HG02642 (cell line): ENCODE data around the gene VPS54.

Experiments
- ATAC-seq: cut with Tn5 transposase; IDR thresholded peaks from one replicate; pipeline ENCODE4 v1.9.1; 2021; ENCODE audit warnings: mild to moderate bottlenecking; ENCODE audit not compliant: unreplicated experiment, poor library complexity

VPS54 gene

DNA sequence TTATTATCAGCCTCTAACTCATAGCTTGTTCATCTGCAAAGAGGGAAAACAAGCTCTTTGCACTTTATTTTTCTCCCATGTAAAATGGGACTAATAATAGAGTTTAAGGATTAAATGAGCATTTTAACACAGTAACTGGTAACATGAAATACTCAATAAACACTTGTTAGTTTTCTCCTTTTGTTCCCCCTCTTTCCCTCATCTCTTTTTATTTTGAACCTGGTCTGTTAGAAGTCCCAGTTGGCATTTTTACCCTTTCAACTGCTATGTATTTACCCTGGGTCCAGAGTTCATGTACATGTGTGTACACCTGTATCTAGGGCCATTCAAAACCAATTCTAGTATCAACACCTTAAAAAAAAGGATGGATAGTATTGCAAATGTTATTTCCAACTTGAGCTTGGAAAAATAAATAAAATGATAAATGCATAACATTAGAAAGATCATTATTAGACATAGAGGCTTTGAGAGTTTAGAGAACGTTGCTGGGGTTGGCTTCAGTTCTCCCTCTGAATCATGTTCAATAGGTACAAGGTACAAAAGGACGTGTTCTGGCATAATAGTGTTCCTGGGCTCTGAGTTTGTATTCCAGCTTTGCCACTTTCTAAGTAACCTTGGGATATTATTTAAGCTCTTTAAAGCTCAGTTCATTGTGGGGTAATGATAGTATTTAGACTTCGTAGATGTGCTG, 5.2 kb upstream of the VPS54 start:
- no peak for ATAC-seq

- no peak for ATAC-seq
These were observed 4.4 kb upstream of the VPS54 start for GRCh38 chr2:64023485-64024258.

DNA sequence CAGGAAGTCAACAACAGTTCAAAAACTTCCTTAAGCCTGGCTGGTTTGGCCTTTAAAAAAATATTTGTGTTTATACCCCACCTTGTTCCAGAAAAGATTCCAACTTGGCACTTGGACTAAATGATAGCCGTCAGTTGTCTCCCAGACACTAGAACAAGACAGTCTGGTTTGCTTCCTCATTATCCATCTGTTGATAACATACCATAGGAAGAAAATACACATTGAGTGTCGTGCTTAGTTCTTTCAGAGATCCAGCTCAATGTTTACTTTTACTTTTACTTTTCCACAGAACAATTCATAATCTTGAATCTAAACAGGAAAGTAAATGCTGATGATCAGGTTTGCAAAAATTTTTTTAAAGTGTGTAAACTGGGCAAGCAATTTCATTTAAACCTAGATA, 2.4 kb upstream of the VPS54 start:
- no peak for ATAC-seq

DNA sequence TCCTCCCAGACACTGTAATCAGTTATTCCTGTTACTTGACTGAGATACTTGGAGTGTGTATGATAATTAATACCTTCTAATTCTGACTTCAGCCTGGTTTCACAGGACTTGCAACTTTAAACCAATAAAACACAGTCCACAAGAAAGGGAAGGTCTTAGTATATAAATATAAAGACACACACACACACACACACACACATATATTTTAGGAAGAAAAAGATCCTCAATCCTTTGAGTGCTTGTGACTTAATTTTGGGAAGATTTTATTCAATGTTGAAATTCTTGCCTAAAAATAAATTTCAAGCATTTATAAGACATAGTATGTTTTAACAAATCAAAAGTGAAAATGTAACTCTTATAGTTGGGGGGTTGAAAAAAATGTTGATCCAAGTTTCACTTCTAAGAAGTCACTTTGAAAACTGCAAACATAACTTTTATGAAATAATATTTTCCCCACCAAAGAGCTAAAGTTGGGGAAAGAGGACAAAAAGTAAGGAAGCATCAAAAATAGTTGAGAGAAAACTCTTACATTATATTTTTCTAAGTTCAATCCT, 824 bp upstream of the VPS54 start:
- no peak for ATAC-seq

DNA sequence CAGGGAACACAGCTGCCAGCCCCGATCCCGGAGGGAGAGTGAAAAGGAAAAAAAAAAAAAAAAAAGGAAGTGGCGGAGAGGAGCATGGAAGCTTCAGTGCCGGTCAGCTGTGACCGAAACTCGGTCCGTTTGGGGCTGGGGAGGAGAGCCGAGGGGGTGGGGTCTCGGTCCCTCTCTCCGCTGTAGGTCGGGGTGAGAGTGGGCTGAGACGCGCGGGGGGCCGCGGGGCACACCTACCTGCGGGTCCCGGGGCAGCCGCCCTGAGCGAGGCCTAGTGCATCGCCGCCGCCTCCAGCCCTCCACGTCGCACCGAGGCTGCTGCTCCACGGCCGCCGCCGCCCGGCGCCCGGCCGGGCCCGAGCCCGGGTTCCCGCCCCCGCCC, 536 bp downstream of the VPS54 start:
- ATAC-seq: peak; percentile 64

- ATAC-seq: no peak
These were observed 1.2 kb downstream of the VPS54 start for GRCh38 chr2:64017811-64018700.

- ATAC-seq: no peak
These were observed 3.3 kb downstream of the VPS54 start for GRCh38 chr2:64015898-64016297.

- ATAC-seq: no peak
These were observed 3.8 kb downstream of the VPS54 start for GRCh38 chr2:64015391-64015790.

GRCh38 chr2:64014628-64015027, 4.6 kb downstream of the VPS54 start:
- no peak for ATAC-seq

- no peak for ATAC-seq
These were observed 6.2 kb downstream of the VPS54 start for GRCh38 chr2:64013053-64013452.

DNA sequence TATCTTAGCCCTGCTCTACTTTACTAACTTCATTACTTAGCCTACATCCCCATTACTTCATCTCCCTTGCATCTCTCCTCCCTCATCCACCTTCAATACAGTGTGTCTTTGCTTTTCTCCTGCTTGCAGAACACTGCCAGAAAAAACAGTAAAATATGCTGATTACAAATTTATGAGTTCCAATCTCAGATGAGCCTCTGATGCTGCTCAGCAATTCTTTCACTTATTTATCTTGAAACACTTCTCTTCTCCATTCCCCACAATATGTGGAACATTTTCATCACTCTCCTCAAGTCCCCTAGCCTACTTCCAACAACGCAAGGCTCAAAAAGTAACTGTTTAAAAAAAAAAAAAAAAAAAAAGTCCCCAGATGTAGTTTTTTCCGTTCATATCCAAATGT, 7.1 kb downstream of the VPS54 start:
- ATAC-seq: no peak

- no peak for ATAC-seq
These were observed 10.7 kb downstream of the VPS54 start for GRCh38 chr2:64008434-64009009.

GRCh38 chr2:64007924-64008323, 11.3 kb downstream of the VPS54 start:
- ATAC-seq: no peak

- no peak for ATAC-seq
These were observed 13.4 kb downstream of the VPS54 start for GRCh38 chr2:64005707-64006356.

- ATAC-seq: no peak
These were observed 16.0 kb downstream of the VPS54 start for GRCh38 chr2:64003239-64003638.

DNA sequence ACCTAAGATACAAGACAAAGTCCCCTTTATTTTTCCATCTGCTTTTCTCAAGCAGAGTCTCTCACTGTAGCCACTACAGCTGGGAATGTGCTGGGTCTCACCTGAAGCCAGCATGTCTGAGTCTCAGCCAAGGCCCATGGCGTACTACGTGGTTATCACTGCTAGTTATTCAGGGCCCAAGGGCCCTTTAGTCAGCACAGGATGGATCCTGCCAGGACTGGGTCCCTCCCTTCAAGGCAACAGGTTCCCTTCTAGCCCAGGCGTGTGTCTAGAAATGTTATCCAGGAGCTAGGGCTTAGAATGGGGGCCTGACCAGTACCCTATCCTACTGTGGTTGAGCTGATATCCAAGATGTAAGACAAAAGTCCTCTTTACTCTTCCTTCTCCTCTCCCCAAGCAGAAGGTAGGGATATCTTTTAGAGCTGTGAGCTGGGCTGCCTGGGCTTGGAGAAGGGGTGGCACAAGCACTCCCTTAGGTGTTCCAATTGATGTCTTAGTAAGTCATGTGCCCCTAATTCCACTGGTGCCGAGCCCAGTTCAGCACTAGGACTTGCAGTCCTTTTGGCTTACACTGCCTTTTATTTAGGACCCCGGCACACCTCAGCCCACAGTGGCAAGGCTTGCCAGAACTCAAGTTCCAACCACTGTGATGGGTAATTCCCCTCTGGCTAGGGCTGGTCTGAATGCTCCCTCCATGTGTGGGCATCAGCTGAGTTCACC, 17.7 kb downstream of the VPS54 start:
- ATAC-seq: no peak

- no peak for ATAC-seq
These were observed 18.4 kb downstream of the VPS54 start for GRCh38 chr2:64000630-64001381.

- no peak for ATAC-seq
These were observed 20.2 kb downstream of the VPS54 start for GRCh38 chr2:63999049-63999448.
